ENCODE data around the gene APP.
"Not testable (repeated sequence)": the region's sequence is repeated elsewhere in the genome, so short reads cannot be mapped to it uniquely, and the experiment has no call there.

APP gene

GRCh38 chr21:26096494-26097371 lies 73.8 kb downstream of the APP start:
- DNase-seq, result no peak

- DNase-seq, result no peak
Observed at GRCh38 chr21:26095131-26095530, 75.4 kb downstream of the APP start.

- no peak for DNase-seq
Observed at GRCh38 chr21:26093122-26093521, 77.4 kb downstream of the APP start.

GRCh38 chr21:26091480-26092018 lies 79.0 kb downstream of the APP start:
- DNase-seq, result no peak

- no peak for DNase-seq
Observed at GRCh38 chr21:26089730-26090129, 80.8 kb downstream of the APP start.

GRCh38 chr21:26087223-26087918 lies 83.2 kb downstream of the APP start:
- DNase-seq, result no peak

- no peak for DNase-seq
Observed at GRCh38 chr21:26085882-26086281, 84.7 kb downstream of the APP start.

GRCh38 chr21:26085127-26085526 lies 85.4 kb downstream of the APP start:
- no peak for DNase-seq

GRCh38 chr21:26082549-26082948 lies 88.0 kb downstream of the APP start:
- no peak for DNase-seq

GRCh38 chr21:26081175-26081760 lies 89.3 kb downstream of the APP start:
- DNase-seq, result not testable (repeated sequence)

GRCh38 chr21:26080211-26080610 lies 90.4 kb downstream of the APP start:
- DNase-seq, result no peak

- no peak for DNase-seq
Observed at GRCh38 chr21:26079366-26079765, 91.2 kb downstream of the APP start.

GRCh38 chr21:26077521-26077920 lies 93.0 kb downstream of the APP start:
- peak; percentile 78 to 85 for DNase-seq

GRCh38 chr21:26072666-26073615 lies 97.6 kb downstream of the APP start:
- DNase-seq, result no peak

GRCh38 chr21:26070822-26071425 lies 99.6 kb downstream of the APP start:
- DNase-seq, result peak in 1 of 2 experiments; percentile 66

- DNase-seq, result no peak
Observed at GRCh38 chr21:26070121-26070520, 100.4 kb downstream of the APP start.

GRCh38 chr21:26068776-26069175 lies 101.8 kb downstream of the APP start:
- no peak for DNase-seq

GRCh38 chr21:26067836-26068594 lies 102.6 kb downstream of the APP start:
- DNase-seq, result peak in 1 of 2 experiments; percentile 25

GRCh38 chr21:26064506-26064905 lies 106.1 kb downstream of the APP start:
- no peak for DNase-seq

GRCh38 chr21:26061437-26061836 lies 109.1 kb downstream of the APP start:
- peak in 1 of 2 experiments; percentile 51 for DNase-seq

All from NCI-H446 (cell line).